Activated CD8-positive, alpha-beta memory T cell treated with anti-CD3 and anti-CD28 coated beads for 4 hours (primary cell): Measurements from ENCODE around the gene CAPZB.

Experiments used
- DNase-seq, 2 donors: peaks; one replicate each; pipeline ENCODE4 v3.0.0-alpha.2; 2020; ENCODE audit warnings: low read depth in 2 of 2

Gene CAPZB

DNA sequence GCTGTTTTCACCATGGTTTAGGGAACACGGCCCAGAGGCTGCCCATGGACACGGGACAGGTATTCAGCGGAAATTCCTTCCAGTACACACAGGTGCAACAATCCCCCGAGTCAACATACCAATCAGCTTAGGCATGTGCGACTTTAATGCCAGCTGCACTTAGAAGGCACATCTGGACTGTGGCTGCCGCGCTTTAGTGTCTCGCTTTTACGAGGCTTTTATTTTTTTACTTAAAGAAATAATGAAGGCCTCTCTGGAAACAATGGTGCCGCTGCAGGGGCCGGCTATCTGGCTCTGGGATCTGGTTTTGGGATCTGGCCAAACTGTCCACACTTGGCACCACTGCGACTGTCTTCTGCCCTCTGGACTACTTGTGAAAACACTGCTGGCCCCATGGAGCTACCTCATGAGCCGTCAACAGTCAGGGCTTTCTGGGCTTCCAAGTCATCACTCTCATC is 117.7 kb downstream of the CAPZB start:
- no peak for DNase-seq

GRCh38 chr1:19366599-19367536 is 118.5 kb downstream of the CAPZB start:
- no peak for DNase-seq

DNA sequence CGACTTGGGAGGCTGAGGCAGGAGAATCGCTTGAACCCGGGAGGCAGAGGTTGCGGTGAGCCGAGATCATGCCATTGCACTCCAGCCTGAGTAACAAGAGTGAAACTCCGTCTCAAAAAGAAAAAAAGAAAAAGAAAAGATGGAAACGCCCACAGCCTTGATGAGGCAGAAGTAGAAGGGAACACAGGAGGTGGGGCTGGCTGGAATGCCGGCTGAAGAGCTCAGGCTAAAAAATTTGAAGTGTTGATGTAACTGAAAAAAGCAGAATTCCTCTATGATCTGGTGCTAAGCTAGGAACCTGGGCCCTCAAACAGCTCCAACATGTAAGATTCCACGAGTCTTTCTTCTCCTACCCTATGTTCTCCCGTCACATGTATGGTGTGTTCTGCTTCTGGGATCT is 119.6 kb downstream of the CAPZB start:
- DNase-seq = no peak

- DNase-seq = no peak
Measured at GRCh38 chr1:19363536-19364152, 121.7 kb downstream of the CAPZB start.

DNA sequence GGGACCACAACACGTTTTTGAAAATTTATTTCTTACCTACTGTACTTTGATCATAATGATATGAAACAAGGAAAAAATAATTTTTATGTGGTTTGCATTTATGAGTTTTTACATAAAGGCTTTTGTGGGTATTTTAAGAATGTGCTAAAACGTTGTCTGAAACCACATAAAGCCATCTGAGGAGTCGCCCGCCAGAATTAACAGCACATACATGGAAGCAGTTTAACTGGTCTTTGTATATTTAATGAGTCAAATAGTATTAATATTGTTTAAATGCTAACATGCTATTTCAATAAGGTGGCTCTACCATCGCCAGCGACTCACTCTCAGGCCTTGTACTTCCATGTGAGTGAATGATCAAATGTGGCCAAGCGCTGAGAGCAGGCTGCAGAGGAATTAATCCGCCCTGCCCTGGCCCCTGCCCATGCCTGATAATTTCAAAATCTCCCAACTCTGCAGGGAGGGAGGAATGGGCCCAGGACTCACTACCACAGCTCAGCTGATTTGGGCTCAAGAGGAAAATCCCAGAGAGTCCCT is 123.7 kb downstream of the CAPZB start:
- DNase-seq = no peak

DNA sequence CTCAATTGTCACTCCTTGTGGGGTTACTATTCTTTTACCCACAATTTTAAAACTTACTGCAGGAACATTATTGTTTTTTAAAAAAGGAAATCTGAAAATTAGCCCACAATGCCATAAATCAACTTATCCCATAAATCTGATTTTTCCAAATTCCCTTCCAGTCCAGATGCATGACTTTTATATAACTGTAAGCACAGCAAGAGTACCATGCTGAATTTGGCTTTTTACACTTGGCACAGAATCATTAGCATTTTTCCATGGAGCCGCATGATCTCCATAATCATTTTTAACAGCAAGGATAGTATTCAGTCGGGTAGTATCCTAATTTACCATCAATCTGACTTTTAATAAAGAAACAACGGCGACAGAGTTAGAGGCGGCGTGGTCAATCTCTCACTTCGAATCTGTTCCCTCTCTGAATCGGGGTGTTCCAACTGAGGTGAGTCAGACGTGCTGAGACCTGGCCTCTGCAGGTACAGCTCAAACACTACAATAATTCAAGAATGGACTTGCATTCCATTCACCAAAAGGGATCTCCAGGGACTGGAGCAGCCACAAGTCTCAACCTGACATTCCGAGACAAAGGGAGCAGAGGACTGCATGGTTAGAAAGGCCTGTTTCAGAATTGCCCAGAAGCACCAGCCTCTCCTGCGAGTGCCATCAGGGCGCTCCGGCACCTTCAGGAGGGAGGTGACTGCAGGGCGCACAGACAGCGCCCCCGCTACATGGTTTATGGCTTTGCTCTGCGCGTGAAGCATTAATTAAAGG is 124.3 kb downstream of the CAPZB start:
- no peak for DNase-seq

GRCh38 chr1:19360432-19360831 is 124.9 kb downstream of the CAPZB start:
- no peak for DNase-seq

DNA sequence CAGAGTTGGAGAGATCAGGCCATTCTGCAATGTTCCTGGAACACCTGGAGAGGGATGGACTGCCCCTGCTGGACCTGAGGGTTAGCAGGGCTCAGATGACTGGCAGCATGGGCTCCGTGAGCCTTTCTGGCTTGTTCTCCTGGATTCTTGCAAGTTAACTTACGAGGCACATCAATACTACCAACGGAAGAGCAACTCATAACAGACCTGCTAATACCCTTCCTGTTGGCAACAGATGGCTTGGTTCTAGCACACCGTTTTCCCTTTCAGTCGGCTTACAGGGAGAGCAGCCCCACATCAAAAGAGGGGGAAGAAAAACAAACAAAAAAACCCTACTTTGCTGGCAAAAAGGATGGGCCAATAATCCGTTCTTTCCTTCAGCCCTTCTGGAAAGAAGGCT is 125.3 kb downstream of the CAPZB start:
- no peak for DNase-seq

DNA sequence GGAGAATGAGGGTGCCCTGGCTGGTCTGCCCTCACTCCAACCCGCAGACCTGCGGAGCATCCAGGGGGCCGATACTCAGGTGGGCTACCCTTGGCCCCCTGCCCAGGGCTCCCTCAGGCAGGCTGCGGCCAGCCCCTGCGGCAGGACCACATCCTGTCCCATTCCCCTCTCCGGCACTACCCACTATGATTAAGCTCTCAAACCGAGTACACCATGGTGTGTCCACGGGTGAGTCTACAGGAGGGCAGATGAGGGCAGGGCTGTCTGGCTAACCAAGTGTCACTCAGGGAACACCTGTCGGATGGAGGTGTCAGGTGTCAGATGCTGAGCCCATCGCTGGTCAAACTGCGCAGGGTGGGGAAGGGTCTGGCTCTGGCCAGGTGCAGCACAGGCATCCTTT is 126.0 kb downstream of the CAPZB start:
- no peak for DNase-seq

DNA sequence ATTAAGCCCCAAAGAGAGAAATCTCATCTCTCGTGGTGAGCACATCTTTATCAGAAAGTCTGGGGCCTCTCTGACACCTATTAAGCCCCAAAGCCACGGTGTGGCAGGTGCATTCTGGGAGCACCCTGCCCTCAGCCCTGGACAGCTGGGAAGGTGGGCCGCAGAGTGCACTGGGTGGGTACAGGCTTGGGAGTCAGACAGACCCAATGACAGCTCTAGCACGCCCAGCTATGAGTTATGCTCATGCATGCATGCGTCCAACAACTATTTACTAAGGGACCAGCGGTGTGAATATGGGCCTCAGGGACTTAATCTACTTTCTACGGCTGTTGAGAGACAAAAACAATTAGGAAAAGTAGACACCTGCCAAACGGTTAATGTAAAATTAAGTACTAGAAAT is 126.6 kb downstream of the CAPZB start:
- no peak for DNase-seq

- no peak for DNase-seq
Measured at GRCh38 chr1:19357299-19357986, 127.9 kb downstream of the CAPZB start.

GRCh38 chr1:19356266-19356665 is 129.1 kb downstream of the CAPZB start:
- no peak for DNase-seq

- DNase-seq = no peak
Measured at GRCh38 chr1:19354531-19354981, 130.8 kb downstream of the CAPZB start.

- no peak for DNase-seq
Measured at GRCh38 chr1:19353596-19353995, 131.7 kb downstream of the CAPZB start.

DNA sequence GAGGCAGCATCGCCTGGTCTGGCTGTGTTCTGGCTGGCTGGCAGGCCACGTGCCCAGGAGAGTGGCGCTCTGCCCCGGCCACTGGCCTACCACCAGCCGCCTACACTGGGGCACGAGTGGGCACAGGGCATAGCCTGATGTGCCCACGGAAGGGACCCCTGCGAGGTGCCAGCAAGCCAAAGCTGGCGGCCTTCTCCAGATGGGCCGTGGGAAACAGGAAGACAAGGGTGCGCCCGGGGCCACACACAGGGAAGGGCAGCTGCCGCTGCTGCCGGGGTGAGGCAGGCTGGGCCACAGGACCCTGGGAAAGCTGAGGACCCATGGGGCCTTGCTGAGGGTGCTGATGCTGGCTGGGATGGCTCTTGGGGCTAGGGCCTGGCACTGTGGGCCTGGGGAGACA is 132.5 kb downstream of the CAPZB start:
- DNase-seq = no peak

GRCh38 chr1:19351873-19352272 is 133.5 kb downstream of the CAPZB start:
- DNase-seq = no peak

DNA sequence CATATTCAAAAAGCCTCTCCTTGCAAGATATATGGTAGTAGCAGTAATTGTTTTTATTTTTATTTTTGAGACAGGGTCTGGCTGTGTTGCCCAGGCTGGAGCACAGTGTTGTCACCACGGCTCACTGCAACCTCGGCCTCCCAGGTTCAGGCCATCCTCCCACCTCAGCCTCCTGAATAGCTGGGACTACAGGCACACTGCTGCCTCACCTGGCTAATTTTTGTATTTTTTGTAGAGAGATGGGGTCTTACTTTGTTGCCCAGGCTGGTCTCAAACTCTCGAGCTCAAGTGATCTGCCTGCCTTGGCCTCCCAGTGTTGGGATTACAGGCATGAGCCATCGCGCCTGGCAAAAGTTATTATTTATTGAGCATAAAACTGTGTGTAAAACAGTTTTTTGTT is 134.8 kb downstream of the CAPZB start:
- no peak for DNase-seq

DNA sequence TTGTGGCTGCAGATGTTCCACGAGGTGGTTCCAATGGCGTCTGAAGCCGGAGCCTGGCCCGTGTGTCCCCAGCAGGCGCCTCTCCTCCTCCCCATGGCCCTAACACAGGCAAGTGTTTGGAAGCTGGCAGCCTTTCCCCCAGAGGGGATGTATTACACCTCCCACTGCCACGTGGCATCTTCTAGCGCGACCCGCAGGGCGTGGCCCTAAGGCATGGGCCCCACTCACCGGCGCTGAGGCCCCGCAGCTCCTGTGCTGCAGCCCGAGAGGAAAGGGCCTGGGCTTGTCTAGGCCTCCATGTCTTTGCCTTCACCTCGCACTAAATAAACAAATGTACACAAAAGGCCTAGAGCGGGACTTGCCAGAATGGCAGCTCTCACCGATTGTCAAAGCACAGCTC is 135.3 kb downstream of the CAPZB start:
- DNase-seq = no peak

DNA sequence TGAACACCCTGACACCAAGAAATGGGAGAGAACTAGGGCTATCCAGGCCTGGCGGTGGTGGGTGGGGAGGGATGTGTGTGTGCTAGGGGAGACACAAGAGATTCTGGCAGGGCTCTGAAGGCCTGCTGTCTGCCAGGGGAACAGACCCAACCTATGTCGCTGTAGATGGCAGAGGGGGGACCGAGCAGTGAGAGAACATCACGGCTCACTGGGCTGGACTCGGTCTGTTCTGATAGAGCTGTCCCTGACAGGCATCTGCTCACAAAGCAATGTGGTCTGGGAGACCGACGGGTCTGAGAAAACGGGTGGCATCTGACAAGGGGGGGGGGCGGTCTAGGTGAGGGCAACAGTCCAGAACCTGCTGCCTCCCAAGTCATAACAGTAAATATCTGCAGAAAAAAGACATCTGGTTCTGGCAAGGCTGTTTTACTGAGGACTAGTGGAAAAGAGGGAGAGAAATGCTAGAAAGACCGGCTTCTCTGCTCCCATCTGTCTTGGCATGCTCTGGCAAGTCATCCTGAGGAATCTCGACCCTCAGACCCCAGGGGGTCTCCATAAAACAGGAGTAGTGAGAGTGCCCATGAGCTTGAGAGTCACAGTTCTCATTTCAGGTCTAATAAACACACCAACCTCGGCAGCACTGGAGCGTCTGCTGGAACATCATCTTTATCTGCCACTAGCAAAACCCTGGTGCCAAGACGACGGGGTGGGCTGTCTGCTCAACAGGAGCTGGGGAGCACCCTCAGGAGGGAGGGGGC is 136.7 kb downstream of the CAPZB start:
- DNase-seq = no peak

DNA sequence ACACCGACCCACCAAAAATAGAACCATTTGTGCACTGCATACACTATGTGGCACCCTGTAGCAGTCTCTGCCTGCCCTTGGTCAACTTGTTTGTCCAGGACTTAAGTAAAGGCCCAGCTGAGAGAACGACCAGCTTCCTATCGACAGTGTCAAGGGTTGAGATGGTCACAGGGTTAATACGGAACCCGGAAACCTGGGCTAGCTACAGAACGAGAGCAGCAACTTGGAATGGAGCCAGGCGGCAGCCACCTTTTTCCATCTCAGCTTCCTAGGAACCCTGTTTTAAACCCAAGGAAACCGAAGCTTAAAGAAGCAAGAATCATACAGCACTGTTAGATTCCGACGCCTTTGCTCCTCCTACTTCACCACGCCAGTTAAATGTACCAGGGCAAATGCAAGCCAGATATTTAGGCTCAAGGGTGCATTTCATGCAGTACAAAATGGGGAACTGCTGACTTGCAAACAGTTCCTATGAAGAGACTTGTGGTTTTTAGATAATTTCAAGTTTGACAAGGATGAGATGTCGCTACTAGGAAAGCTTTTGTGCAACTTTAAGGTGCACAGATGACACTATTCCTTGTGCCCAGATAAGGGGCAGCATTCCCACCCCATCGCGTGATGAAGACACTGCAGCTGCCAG is 137.7 kb downstream of the CAPZB start:
- DNase-seq = no peak
